ENCODE results near the gene NOS3. TPM values are rescaled to one million over a fixed set of nuclear protein-coding genes. Genes with fewer than 3 reads are reported as not detected.
A peak's percentile ranks its signal among the peaks of the same experiment; 100 is the strongest.

Gene NOS3
- total and polyA plus RNA-seq, 7 donors = 1.4 to 13.2 (median 5.8) TPM

GRCh38 chr7:150959739-150960734 is 30.8 kb upstream of the NOS3 start:
- WGBS, 3 donors = 77 to 84% (median 82%) methylated on average over 24 of the region's 24 CpGs
- ATAC-seq = no peak
- Histone ChIP-seq H3K4me3 (no peak overlapping the region), H3K27me3 (ENCODE audit: insufficient read depth in 3 of 3, low read length in 2 of 3) (peaks cover 0 to 24% (median 0%) of the 10 kb centered on the region in 3 donors), H3K27ac (no peak overlapping the region), H3K36me3 (ENCODE audit: insufficient read depth in 1 of 2, low read depth in 1 of 2) (no peaks in the 10 kb centered on the region), H3K9me3 (no peaks in the 10 kb centered on the region), H3K4me1 (no peaks in the 10 kb centered on the region)
- no peak for DNase-seq
- TF ChIP-seq, protein P1, sequence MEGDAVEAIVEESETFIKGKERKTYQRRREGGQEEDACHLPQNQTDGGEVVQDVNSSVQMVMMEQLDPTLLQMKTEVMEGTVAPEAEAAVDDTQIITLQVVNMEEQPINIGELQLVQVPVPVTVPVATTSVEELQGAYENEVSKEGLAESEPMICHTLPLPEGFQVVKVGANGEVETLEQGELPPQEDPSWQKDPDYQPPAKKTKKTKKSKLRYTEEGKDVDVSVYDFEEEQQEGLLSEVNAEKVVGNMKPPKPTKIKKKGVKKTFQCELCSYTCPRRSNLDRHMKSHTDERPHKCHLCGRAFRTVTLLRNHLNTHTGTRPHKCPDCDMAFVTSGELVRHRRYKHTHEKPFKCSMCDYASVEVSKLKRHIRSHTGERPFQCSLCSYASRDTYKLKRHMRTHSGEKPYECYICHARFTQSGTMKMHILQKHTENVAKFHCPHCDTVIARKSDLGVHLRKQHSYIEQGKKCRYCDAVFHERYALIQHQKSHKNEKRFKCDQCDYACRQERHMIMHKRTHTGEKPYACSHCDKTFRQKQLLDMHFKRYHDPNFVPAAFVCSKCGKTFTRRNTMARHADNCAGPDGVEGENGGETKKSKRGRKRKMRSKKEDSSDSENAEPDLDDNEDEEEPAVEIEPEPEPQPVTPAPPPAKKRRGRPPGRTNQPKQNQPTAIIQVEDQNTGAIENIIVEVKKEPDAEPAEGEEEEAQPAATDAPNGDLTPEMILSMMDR (IDR thresholded peaks at IDR 0.05) = no peak
- intact Hi-C loops (cut with DNase I) = no loop called here

DNA sequence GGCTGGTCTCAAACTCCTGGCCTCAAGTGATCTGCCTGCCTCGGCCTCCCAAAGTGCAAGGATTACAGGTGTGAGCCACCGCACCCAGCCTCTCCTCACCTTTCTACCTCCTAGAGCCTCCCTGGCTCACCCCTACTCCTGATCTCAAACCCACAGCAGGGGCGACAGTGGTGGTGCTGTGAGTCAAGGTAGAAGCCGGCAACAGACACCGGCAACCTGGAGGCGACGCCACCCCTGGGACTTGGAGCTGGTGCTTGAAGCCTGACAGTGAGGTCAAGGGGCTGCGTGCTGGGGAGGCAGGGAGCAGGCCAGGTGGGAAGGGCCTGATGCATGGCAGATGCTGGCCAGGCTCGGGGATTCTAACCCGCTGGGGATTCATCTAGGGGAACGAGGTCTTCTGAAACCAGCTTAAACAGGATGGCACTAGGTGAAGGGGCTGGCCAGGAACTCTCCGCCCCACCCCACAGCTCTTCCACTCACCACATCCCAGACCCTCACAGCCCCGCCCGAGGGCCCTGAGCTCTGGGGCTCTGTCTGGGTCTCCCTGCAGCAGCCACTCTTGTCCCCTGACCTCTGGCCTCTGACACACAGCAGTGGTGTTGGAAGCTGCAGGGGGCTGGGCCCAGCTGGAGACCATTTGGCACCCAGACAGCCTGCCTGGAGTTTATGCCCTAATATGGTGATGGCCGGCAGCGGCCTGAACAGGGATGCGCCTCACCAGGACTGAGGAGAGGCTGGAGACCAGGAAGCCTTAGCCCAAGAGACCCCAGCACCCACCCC is 29.1 kb upstream of the NOS3 start:
- Histone ChIP-seq H3K4me1 (no peaks in the 10 kb centered on the region), H3K9me3 (no peaks in the 10 kb centered on the region), H3K4me3 (no peak overlapping the region), H3K36me3 (ENCODE audit: insufficient read depth in 1 of 2, low read depth in 1 of 2) (no peaks in the 10 kb centered on the region), H3K27me3 (ENCODE audit: insufficient read depth in 3 of 3, low read length in 2 of 3) (peaks cover 0 to 24% (median 0%) of the 10 kb centered on the region in 3 donors), H3K27ac (no peak overlapping the region)
- 78 to 89% (median 80%) methylated on average over 15 to 17 of the region's 17 CpGs for WGBS, 3 donors
- DNase-seq (peak in 1 of 2 donors; percentile 8), ATAC-seq (no peak)
- intact Hi-C loops (cut with DNase I) = no loop called here
- TF ChIP-seq, protein P1 (IDR thresholded peaks at IDR 0.05) = no peak

DNA sequence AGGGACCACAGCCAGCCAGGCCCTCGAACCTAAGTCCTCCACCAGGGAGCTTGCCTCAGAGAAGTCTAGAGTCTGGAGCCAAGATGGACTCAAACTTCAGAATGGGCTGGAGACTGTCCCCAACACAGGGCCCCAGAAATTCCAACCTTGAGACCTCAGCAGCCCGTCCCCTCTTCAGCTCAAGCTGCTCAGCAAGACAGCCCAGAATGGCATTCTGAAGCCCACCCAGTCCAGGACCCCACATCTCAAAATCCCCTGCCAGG is 28.6 kb upstream of the NOS3 start:
- Histone ChIP-seq H3K36me3 (ENCODE audit: insufficient read depth in 1 of 2, low read depth in 1 of 2) (no peaks in the 10 kb centered on the region), H3K27me3 (ENCODE audit: insufficient read depth in 3 of 3, low read length in 2 of 3) (peaks cover 0 to 22% (median 0%) of the 10 kb centered on the region in 3 donors), H3K9me3 (no peaks in the 10 kb centered on the region), H3K4me3 (no peak overlapping the region), H3K27ac (no peak overlapping the region), H3K4me1 (peaks cover 1% of the 10 kb centered on the region)
- intact Hi-C loops (cut with DNase I) = no loop called here
- no peak for DNase-seq
- WGBS, 3 donors = 59 to 71% (median 68%) methylated on average over 2 of the region's 2 CpGs
- TF ChIP-seq, protein P1 (IDR thresholded peaks at IDR 0.05) = no peak
- ATAC-seq = no peak

DNA sequence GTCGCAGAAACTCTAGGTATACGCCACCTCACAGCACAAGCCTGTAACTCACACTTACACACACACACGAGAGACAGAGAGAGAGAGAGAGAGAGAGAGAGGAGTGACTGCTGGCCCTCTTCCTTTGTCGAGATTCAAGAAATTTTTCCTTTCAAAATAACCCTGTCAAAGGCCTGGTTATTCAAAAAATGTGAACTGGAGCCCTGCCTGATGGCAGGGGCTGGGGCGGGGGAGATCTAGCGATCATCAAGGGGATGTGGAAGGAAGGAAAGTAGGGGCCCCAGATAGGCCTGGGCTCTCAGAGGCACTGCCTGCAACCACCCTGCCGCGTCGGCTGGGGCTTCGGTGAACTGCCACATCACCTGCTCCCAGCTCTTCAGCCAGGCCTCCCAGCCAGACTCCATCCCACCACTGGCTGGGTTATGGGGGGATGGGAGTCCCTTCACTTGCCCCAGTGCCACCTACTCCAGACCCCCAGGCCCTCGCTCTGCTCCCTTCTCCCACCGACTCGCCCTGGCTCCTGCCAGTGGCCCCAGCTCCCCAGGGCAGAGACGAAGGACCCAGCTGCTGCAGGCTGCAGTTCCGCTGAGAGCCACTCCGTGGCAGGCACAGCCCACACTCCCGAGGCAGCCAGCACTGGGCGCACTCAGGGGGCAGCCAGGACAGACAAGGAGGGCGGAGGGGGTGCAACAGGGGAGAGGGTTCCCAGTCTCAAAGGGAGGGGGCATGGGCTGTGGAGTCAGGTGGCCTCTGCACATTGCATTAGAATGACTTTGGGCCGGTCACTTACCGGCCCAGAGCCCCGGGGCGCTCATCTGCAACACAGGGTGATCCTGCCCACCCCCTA is 28.0 kb upstream of the NOS3 start:
- no peaks in the 10 kb centered on the region for H3K9me3 ChIP-seq
- no peak overlapping the region for H3K4me3 ChIP-seq
- 46 to 51% (median 47%) methylated on average over 22 to 23 of the region's 23 CpGs for WGBS, 3 donors
- intact Hi-C loops (cut with DNase I) = no loop called here
- peak in 1 of 2 donors; percentile 31 for DNase-seq
- H3K4me1 ChIP-seq = peaks cover 5% of the 10 kb centered on the region
- TF ChIP-seq, protein P1 (IDR thresholded peaks at IDR 0.05) = peak; percentile 70
- no peak overlapping the region for H3K27ac ChIP-seq
- ATAC-seq = peak; percentile 77 to 84 (median 80)
- no peaks in the 10 kb centered on the region for H3K36me3 ChIP-seq (ENCODE audit: insufficient read depth in 1 of 2, low read depth in 1 of 2)
- H3K27me3 ChIP-seq (ENCODE audit: insufficient read depth in 3 of 3, low read length in 2 of 3) = peaks cover 0 to 16% (median 0%) of the 10 kb centered on the region in 3 donors

All from psoas muscle (tissue), 8 donors.